Eye (tissue), 1 donor: ENCODE data around the gene CATSPER2.
"Not testable (repeated sequence)": the region's sequence is repeated elsewhere in the genome, so short reads cannot be mapped to it uniquely, and the experiment has no call there.

Source experiments
- DNase-seq: peaks from one replicate; pipeline ENCODE4 v3.0.0-alpha.2; 2015

The CATSPER2 gene

GRCh38 chr15:43592841-43593240, 55.8 kb downstream of the CATSPER2 start:
- DNase-seq, result not testable (repeated sequence)

DNA sequence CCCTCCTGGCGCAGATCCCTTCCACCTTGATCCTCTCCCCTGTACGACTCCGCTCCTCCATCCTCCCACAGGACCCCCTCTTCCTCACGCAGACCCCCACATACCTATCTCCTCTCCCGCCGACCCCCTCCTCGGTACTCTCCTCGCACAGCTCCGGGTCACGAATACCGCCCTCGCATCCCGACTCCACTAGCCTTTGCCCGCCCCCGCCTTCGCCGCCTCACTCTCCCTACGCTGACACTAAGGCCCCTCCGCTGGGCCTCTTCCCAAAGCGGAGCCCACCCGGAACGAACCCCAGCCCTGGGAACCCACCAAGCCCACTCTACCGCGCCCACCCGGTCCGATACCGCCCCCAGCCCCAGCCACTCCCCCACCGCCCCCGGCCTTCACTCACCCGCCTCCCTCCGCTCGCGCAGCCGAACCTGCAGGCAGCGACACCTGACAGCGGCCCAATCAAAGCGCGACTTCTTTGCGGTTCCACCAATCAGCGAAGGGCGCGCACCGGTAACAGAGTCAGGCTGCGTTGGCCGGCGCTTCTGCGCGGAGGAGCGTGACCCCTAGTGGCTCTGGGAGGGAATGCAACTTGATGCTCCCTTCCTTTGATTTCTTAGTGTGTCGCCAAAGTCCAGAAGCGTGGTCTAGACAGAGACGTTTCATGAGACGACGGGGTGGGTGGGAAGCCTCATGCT, 58.7 kb downstream of the CATSPER2 start, which contains the start of gene PPIP5K1:
TSS of gene PPIP5K1 (minus strand) at position 431 of the 689 bp plus-strand sequence. CDS start 5,704 bp downstream, outside the sequence.
- not testable (repeated sequence) for DNase-seq
